Measurements from ENCODE around the gene SLC2A2. TPM values are rescaled to one million over a fixed set of nuclear protein-coding genes. Genes with fewer than 3 reads are reported as not detected.
"Not testable (repeated sequence)": the region's sequence is repeated elsewhere in the genome, so short reads cannot be mapped to it uniquely, and the experiment has no call there.

The SLC2A2 gene
- total RNA-seq, 2 experiments from 2014 or later, result not detected

DNA sequence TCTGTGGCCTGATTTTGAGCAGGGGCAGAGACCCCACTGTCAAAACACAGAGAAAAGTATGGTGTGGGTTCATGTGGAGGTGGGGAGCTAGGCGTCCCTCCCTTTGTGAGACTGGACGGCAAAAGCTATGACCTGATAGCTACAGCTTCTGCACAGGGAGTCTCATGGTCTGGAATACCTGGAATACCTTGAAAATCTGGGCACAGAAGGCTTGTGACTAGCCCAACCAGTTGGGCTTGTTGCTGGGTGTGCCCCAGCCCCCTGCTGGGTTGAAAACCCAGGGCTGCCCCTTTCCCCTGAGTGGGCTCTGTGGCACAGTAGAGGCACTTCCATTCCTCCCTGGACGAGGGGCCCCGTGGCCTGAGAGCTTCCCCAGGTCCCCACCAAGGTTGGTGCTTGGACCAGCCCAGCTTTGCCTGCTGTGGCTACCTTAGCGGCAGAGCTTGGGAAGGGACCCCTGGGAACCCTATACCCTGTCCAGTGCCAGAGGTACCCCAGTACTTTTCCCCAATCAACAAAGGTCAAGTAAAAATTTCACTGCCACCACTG is 37.3 kb downstream of the SLC2A2 start:
- Mint-ChIP-seq H3K4me3 (no peak overlapping the region), H3K27ac (no peak overlapping the region), H3K27me3 (peaks cover 40% of the 10 kb centered on the region), H3K9me3 (ENCODE audit: low read depth) (no peaks in the 10 kb centered on the region), H3K4me1 (no peaks in the 10 kb centered on the region), H3K36me3 (no peaks in the 10 kb centered on the region)
- ATAC-seq, result no peak
- DNase-seq, result no peak
- CTCF ChIA-PET, result no interaction called here

- no peaks in the 10 kb centered on the region for H3K9me3 Mint-ChIP-seq (ENCODE audit: low read depth)
- H3K27me3 Mint-ChIP-seq, result peaks cover 44% of the 10 kb centered on the region
- CTCF ChIA-PET, result no interaction called here
- no peak for ATAC-seq
- H3K4me3 Mint-ChIP-seq, result no peak overlapping the region
- no peaks in the 10 kb centered on the region for H3K36me3 Mint-ChIP-seq
- H3K27ac Mint-ChIP-seq, result no peak overlapping the region
- no peaks in the 10 kb centered on the region for H3K4me1 Mint-ChIP-seq
- DNase-seq, result no peak
Measured at GRCh38 chr3:170988378-170988777, 38.1 kb downstream of the SLC2A2 start.

- Mint-ChIP-seq H3K4me1 (no peaks in the 10 kb centered on the region), H3K9me3 (ENCODE audit: low read depth) (no peaks in the 10 kb centered on the region)
- CTCF ChIA-PET, result interaction anchor here (1.0 kb wide), 1 partner anchor 11 kb away, joined by 4 read pairs; no protein-coding TSS in a partner anchor
Measured at GRCh38 chr3:170985304-170985703, 41.2 kb downstream of the SLC2A2 start.

DNA sequence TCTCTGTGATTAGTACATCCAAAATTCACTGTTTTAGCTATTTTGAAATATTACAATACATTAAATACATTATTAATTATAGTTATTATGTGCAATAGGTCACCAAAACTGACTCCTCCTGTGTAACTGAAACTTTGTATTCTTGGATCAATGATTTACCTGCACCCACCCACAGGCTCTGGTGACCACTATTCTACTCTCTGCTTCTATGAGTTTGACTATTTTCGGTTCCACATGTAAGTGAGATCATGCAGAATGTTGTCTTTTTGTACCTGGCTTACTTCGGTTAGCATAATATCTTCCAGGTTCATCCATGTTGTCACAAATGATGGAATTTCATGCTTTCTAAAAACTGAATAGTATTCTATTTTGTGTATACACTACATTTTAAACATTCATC is 43.8 kb downstream of the SLC2A2 start:
- ATAC-seq (no peak), DNase-seq (no peak)
- Mint-ChIP-seq H3K36me3 (no peaks in the 10 kb centered on the region), H3K27me3 (peaks cover 34% of the 10 kb centered on the region), H3K9me3 (ENCODE audit: low read depth) (no peaks in the 10 kb centered on the region), H3K27ac (no peak overlapping the region), H3K4me3 (no peak overlapping the region), H3K4me1 (no peaks in the 10 kb centered on the region)
- CTCF ChIA-PET, result no interaction called here

More at GRCh38 chr3:170985304-170985703, 41.2 kb downstream of the SLC2A2 start:
- Mint-ChIP-seq H3K4me3 (no peak overlapping the region), H3K27ac (no peak overlapping the region), H3K36me3 (no peaks in the 10 kb centered on the region), H3K27me3 (peaks cover 41% of the 10 kb centered on the region)
- ATAC-seq (no peak), DNase-seq (no peak)

DNA sequence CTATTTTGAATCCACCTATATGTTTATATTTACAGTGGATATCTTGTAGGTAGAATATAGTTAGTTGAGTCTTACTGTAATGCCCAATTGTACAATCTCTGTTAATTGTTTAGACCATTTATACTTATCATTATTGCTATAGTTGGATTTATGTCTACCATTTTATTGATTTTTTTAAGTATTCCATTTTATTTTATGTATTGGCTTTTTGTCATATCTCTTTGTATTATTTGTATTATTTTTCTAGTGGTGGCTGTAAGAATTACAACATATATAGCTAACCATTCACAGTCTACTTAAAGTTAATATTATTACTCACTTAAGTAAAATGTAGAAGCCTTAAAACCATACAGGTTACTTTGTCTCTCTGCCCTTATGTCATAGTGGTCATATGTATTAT is 46.1 kb downstream of the SLC2A2 start:
- Mint-ChIP-seq H3K9me3 (ENCODE audit: low read depth) (no peaks in the 10 kb centered on the region), H3K36me3 (no peaks in the 10 kb centered on the region), H3K27me3 (peaks cover 25% of the 10 kb centered on the region), H3K4me1 (no peaks in the 10 kb centered on the region), H3K27ac (no peak overlapping the region), H3K4me3 (no peak overlapping the region)
- no peak for ATAC-seq
- no peak for DNase-seq
- CTCF ChIA-PET, result no interaction called here

GRCh38 chr3:170977949-170978745 is 48.4 kb downstream of the SLC2A2 start:
- Mint-ChIP-seq H3K4me3 (no peak overlapping the region), H3K27ac (no peak overlapping the region), H3K4me1 (no peaks in the 10 kb centered on the region), H3K36me3 (no peaks in the 10 kb centered on the region), H3K9me3 (ENCODE audit: low read depth) (no peaks in the 10 kb centered on the region), H3K27me3 (peaks cover 18% of the 10 kb centered on the region)
- no peak for DNase-seq
- no peak for ATAC-seq
- CTCF ChIA-PET, result no interaction called here

GRCh38 chr3:170976190-170976519 is 50.4 kb downstream of the SLC2A2 start:
- DNase-seq (no peak), ATAC-seq (no peak)
- H3K9me3 Mint-ChIP-seq (ENCODE audit: low read depth), result no peaks in the 10 kb centered on the region
- CTCF ChIA-PET, result no interaction called here
- H3K27ac Mint-ChIP-seq, result no peak overlapping the region
- peaks cover 26% of the 10 kb centered on the region for H3K27me3 Mint-ChIP-seq
- H3K36me3 Mint-ChIP-seq, result no peaks in the 10 kb centered on the region
- H3K4me1 Mint-ChIP-seq, result no peaks in the 10 kb centered on the region
- H3K4me3 Mint-ChIP-seq, result no peak overlapping the region

- ATAC-seq, result no peak
- DNase-seq, result no peak
- no peak overlapping the region for H3K27ac Mint-ChIP-seq
- no peaks in the 10 kb centered on the region for H3K4me1 Mint-ChIP-seq
- no peaks in the 10 kb centered on the region for H3K36me3 Mint-ChIP-seq
- CTCF ChIA-PET, result no interaction called here
- H3K27me3 Mint-ChIP-seq, result peaks cover 23% of the 10 kb centered on the region
- H3K9me3 Mint-ChIP-seq (ENCODE audit: low read depth), result no peaks in the 10 kb centered on the region
- H3K4me3 Mint-ChIP-seq, result no peak overlapping the region
Measured at GRCh38 chr3:170975283-170976189, 51.0 kb downstream of the SLC2A2 start.

DNA sequence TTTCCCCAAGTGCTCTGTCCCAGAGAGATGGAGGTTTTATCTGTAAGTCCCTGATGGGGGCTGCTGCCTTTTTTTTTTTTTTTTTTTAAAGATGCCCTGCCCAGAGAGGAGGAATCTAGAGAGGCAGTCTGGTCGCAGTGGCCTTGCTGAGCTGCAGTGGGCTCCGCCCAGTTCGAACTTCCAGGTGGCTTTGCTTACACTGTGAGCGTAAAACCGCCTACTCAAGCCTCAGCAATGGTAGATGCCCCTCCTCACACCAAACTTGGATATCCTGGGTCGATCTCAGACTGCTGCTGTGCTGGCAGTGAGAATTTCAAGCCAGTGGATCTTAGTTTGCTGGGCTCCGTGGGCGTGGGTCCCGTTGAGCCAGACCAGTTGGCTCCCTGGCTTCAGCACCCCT is 51.6 kb downstream of the SLC2A2 start:
- H3K4me3 Mint-ChIP-seq, result no peak overlapping the region
- H3K4me1 Mint-ChIP-seq, result no peaks in the 10 kb centered on the region
- DNase-seq (no peak), ATAC-seq (no peak)
- no peaks in the 10 kb centered on the region for H3K9me3 Mint-ChIP-seq (ENCODE audit: low read depth)
- CTCF ChIA-PET, result no interaction called here
- H3K36me3 Mint-ChIP-seq, result no peaks in the 10 kb centered on the region
- peaks cover 22% of the 10 kb centered on the region for H3K27me3 Mint-ChIP-seq
- H3K27ac Mint-ChIP-seq, result no peak overlapping the region

- H3K27ac Mint-ChIP-seq; H3K36me3 Mint-ChIP-seq; ATAC-seq; H3K4me1 Mint-ChIP-seq; H3K4me3 Mint-ChIP-seq; CTCF ChIA-PET; DNase-seq; H3K9me3 Mint-ChIP-seq (ENCODE audit: low read depth): not testable (repeated sequence)
- H3K27me3 Mint-ChIP-seq, result peaks cover 21% of the 10 kb centered on the region
Measured at GRCh38 chr3:170972917-170973316, 53.6 kb downstream of the SLC2A2 start.

- CTCF ChIA-PET, result interaction anchor here (1.2 kb wide), 1 partner anchor 600 kb away, joined by 5 read pairs; no protein-coding TSS in a partner anchor
- ATAC-seq, result no peak
Measured at GRCh38 chr3:170967126-170967525, 59.4 kb downstream of the SLC2A2 start.

GRCh38 chr3:170966495-170966894 is 60.0 kb downstream of the SLC2A2 start:
- H3K27me3 Mint-ChIP-seq, result peaks cover 10% of the 10 kb centered on the region
- no peak overlapping the region for H3K4me3 Mint-ChIP-seq

More at GRCh38 chr3:170967126-170967525, 59.4 kb downstream of the SLC2A2 start:
- Mint-ChIP-seq H3K27ac (no peak overlapping the region), H3K27me3 (peaks cover 13% of the 10 kb centered on the region), H3K4me3 (no peak overlapping the region), H3K9me3 (ENCODE audit: low read depth) (no peaks in the 10 kb centered on the region), H3K4me1 (peaks cover 3% of the 10 kb centered on the region), H3K36me3 (no peaks in the 10 kb centered on the region)
- no peak for DNase-seq

GRCh38 chr3:170962411-170962810 is 64.1 kb downstream of the SLC2A2 start:
- no peak for ATAC-seq
- no peaks in the 10 kb centered on the region for H3K36me3 Mint-ChIP-seq
- H3K4me1 Mint-ChIP-seq, result peaks cover 5% of the 10 kb centered on the region
- CTCF ChIA-PET, result interaction anchor here (1.1 to 4.1 kb wide), 4 partner anchors 604 to 1379 kb away, joined by 4 to 25 read pairs (median 8); no protein-coding TSS in a partner anchor
- no peak overlapping the region for H3K27ac Mint-ChIP-seq
- H3K27me3 Mint-ChIP-seq, result peaks cover 14% of the 10 kb centered on the region
- no peak for DNase-seq
- no peak overlapping the region for H3K4me3 Mint-ChIP-seq
- no peaks in the 10 kb centered on the region for H3K9me3 Mint-ChIP-seq (ENCODE audit: low read depth)

More at GRCh38 chr3:170966495-170966894, 60.0 kb downstream of the SLC2A2 start:
- no peaks in the 10 kb centered on the region for H3K9me3 Mint-ChIP-seq (ENCODE audit: low read depth)
- CTCF ChIA-PET, result no interaction called here
- DNase-seq (no peak), ATAC-seq (no peak)
- peaks cover 5% of the 10 kb centered on the region for H3K4me1 Mint-ChIP-seq
- H3K36me3 Mint-ChIP-seq, result no peaks in the 10 kb centered on the region
- H3K27ac Mint-ChIP-seq, result no peak overlapping the region
